HepG2 (cell line): Measurements from ENCODE around the gene INPP5E. TPM values are rescaled to one million over a fixed set of nuclear protein-coding genes. Genes with fewer than 3 reads are reported as not detected.

Experiments used
- CEBPG ChIP-seq: IDR thresholded peaks from 2 replicates; pipeline ENCODE4 v1.6.1; 2016
- CHD4 ChIP-seq: fragments of 200-600 bp; sonication (generic); IDR thresholded peaks from 2 replicates; pipeline ENCODE4 v1.7.0; 2017; ENCODE audit warnings: mild to moderate bottlenecking, low read length, borderline replicate concordance
- FOXC1 ChIP-seq: sonication (generic); formaldehyde crosslinking; IDR thresholded peaks from 2 replicates; pipeline ENCODE4 v1.8.0; 2022; ENCODE audit warnings: mild to moderate bottlenecking, missing genetic modification reagents, borderline replicate concordance
- GABPB1 ChIP-seq: IDR thresholded peaks from 2 replicates; pipeline ENCODE4 v1.6.1; 2016; ENCODE audit warnings: mild to moderate bottlenecking, missing genetic modification reagents, moderate library complexity, missing compliant biosample characterization
- KIAA2018 ChIP-seq: sonication (generic); formaldehyde crosslinking; IDR thresholded peaks from 2 replicates; pipeline ENCODE4 v1.5.0; 2020; ENCODE audit warnings: mild to moderate bottlenecking, missing genetic modification reagents, borderline replicate concordance
- KLF11 ChIP-seq: IDR thresholded peaks from 2 replicates; pipeline ENCODE4 v1.6.1; 2016; ENCODE audit warnings: missing compliant biosample characterization
- MBNL3 ChIP-seq: fragments of 250-450 bp; sonication (Bioruptor Pico); conservative IDR thresholded peaks from 2 replicates; pipeline ENCODE4 v1.8.0; 2022; ENCODE audit warnings: mild to moderate bottlenecking, inconsistent platforms
- MEF2D ChIP-seq: sonication (generic); formaldehyde crosslinking; IDR thresholded peaks from 2 replicates; pipeline ENCODE4 v1.5.1; 2020; ENCODE audit warnings: mild to moderate bottlenecking, missing genetic modification reagents
- ZBTB44 ChIP-seq: sonication (generic); formaldehyde crosslinking; IDR thresholded peaks from 2 replicates; pipeline ENCODE4 v1.4.0; 2020; ENCODE audit warnings: missing genetic modification reagents
- ZNF572 ChIP-seq: sonication (generic); formaldehyde crosslinking; IDR thresholded peaks from 2 replicates; pipeline ENCODE4 v1.5.1; 2020; ENCODE audit warnings: mild to moderate bottlenecking, missing genetic modification reagents
- ZNF768 ChIP-seq: sonication (generic); formaldehyde crosslinking; IDR thresholded peaks from 2 replicates; pipeline ENCODE4 v1.4.0; 2020; ENCODE audit warnings: missing genetic modification reagents
- polyA plus RNA-seq, 8 experiments: library from polyadenylated mRNA; depleted of rRNA in 3 of 8; stranded (reverse) in 7 of 8; unstranded in 1 of 8; fragments of >200 nt; fragmentation: Illumina TruSeq in 4 of 8; extraction: Trizol in 4 of 8; gene quantifications; 2 replicates each; pipeline versions ENCODE4 v1.2.1 to v1.2.3, GENCODE V29; 2011 to 2016; ENCODE audit warnings: low read depth in 4 of 8, missing spikeins in 1 of 8, mixed read lengths in 1 of 8; ENCODE audit not compliant: insufficient read depth in 1 of 8
- total RNA-seq, 5 experiments: library from RNA; depleted of rRNA; stranded (reverse); fragments of >200 nt; fragmentation: Illumina TruSeq; extraction: Trizol; gene quantifications; 2 replicates each; pipeline ENCODE4 v1.2.3, GENCODE V29; 2016; ENCODE audit warnings: low read depth in 1 of 5
- TF ChIP-seq, protein P1 (sequence below): IDR thresholded peaks from 2 replicates; pipeline ENCODE4 v1.6.1; 2016; ENCODE audit warnings: missing compliant biosample characterization, missing genetic modification reagents, borderline replicate concordance

INPP5E gene
- total and polyA plus RNA-seq, 2 of the 13 experiments (the other 11 are each of a cell fraction or from before 2014, with no cell fraction given), result 5.5 TPM

GRCh38 chr9:136438548-136439480, 831 bp downstream of the INPP5E start (continued):
- no peak for TF ChIP-seq ZBTB44
- TF ChIP-seq ZNF768, result peak; percentile 77
- TF ChIP-seq KIAA2018 (CRISPR knock-in tag), result no peak
- TF ChIP-seq, protein P1, sequence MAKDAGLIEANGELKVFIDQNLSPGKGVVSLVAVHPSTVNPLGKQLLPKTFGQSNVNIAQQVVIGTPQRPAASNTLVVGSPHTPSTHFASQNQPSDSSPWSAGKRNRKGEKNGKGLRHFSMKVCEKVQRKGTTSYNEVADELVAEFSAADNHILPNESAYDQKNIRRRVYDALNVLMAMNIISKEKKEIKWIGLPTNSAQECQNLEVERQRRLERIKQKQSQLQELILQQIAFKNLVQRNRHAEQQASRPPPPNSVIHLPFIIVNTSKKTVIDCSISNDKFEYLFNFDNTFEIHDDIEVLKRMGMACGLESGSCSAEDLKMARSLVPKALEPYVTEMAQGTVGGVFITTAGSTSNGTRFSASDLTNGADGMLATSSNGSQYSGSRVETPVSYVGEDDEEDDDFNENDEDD (CRISPR knock-in tag), result no peak
- TF ChIP-seq FOXC1 (CRISPR knock-in tag), result no peak; the same call in 1 of the 2 replicates
- no peak for TF ChIP-seq MBNL3 (CRISPR knock-in tag)
- no peak for TF ChIP-seq ZNF572 (CRISPR knock-in tag)
- TF ChIP-seq MEF2D (CRISPR knock-in tag), result no peak
- no peak for TF ChIP-seq CEBPG (CRISPR knock-in tag)
- no peak for TF ChIP-seq KLF11 (CRISPR knock-in tag)
- TF ChIP-seq CHD4, result no peak
- no peak for TF ChIP-seq GABPB1 (CRISPR knock-in tag)
